ENCODE results near the gene RNF11. TPM values are rescaled to one million over a fixed set of nuclear protein-coding genes. Genes with fewer than 3 reads are reported as not detected.

RNF11 gene
- total RNA-seq, 1 donor from 2014 or later, result 100 TPM

GRCh38 chr1:51210676-51211075 is 25.4 kb upstream of the RNF11 start:
- no peaks in the 10 kb centered on the region for H3K4me1 Mint-ChIP-seq (ENCODE audit: unreplicated experiment)
- DNase-seq (ENCODE audit: extremely low spot score, unreplicated experiment), result no peak
- no peaks in the 10 kb centered on the region for H3K27me3 Mint-ChIP-seq (ENCODE audit: unreplicated experiment)
- no peak overlapping the region for H3K27ac Mint-ChIP-seq (ENCODE audit: unreplicated experiment)
- H3K36me3 Mint-ChIP-seq (ENCODE audit: unreplicated experiment), result no peaks in the 10 kb centered on the region
- no peak overlapping the region for H3K4me3 Mint-ChIP-seq (ENCODE audit: unreplicated experiment)
- no peaks in the 10 kb centered on the region for H3K9me3 Mint-ChIP-seq (ENCODE audit: unreplicated experiment)
- TF ChIP-seq CTCF (IDR thresholded peaks at IDR 0.05), result no peak

- no peaks in the 10 kb centered on the region for H3K27me3 Mint-ChIP-seq (ENCODE audit: unreplicated experiment)
- no peaks in the 10 kb centered on the region for H3K9me3 Mint-ChIP-seq (ENCODE audit: unreplicated experiment)
- H3K4me1 Mint-ChIP-seq (ENCODE audit: unreplicated experiment), result no peaks in the 10 kb centered on the region
- H3K27ac Mint-ChIP-seq (ENCODE audit: unreplicated experiment), result no peak overlapping the region
- no peak for TF ChIP-seq CTCF (IDR thresholded peaks at IDR 0.05)
- DNase-seq (ENCODE audit: extremely low spot score, unreplicated experiment), result no peak
- H3K4me3 Mint-ChIP-seq (ENCODE audit: unreplicated experiment), result no peak overlapping the region
- no peaks in the 10 kb centered on the region for H3K36me3 Mint-ChIP-seq (ENCODE audit: unreplicated experiment)
These were observed 21.4 kb upstream of the RNF11 start for GRCh38 chr1:51214615-51215131.

- DNase-seq (ENCODE audit: extremely low spot score, unreplicated experiment), result no peak
- Mint-ChIP-seq H3K4me1 (ENCODE audit: unreplicated experiment) (peaks cover under 1% of the 10 kb centered on the region), H3K4me3 (ENCODE audit: unreplicated experiment) (no peak overlapping the region), H3K27me3 (ENCODE audit: unreplicated experiment) (no peaks in the 10 kb centered on the region), H3K36me3 (ENCODE audit: unreplicated experiment) (no peaks in the 10 kb centered on the region), H3K27ac (ENCODE audit: unreplicated experiment) (no peak overlapping the region), H3K9me3 (ENCODE audit: unreplicated experiment) (no peaks in the 10 kb centered on the region)
- no peak for TF ChIP-seq CTCF (IDR thresholded peaks at IDR 0.05)
These were observed 20.9 kb upstream of the RNF11 start for GRCh38 chr1:51215169-51215568.

- H3K4me3 Mint-ChIP-seq (ENCODE audit: unreplicated experiment), result no peak overlapping the region
- peaks cover 4% of the 10 kb centered on the region for H3K4me1 Mint-ChIP-seq (ENCODE audit: unreplicated experiment)
- no peaks in the 10 kb centered on the region for H3K27me3 Mint-ChIP-seq (ENCODE audit: unreplicated experiment)
- DNase-seq (ENCODE audit: extremely low spot score, unreplicated experiment), result no peak
- no peaks in the 10 kb centered on the region for H3K9me3 Mint-ChIP-seq (ENCODE audit: unreplicated experiment)
- H3K27ac Mint-ChIP-seq (ENCODE audit: unreplicated experiment), result no peak overlapping the region
- no peak for TF ChIP-seq CTCF (IDR thresholded peaks at IDR 0.05)
- H3K36me3 Mint-ChIP-seq (ENCODE audit: unreplicated experiment), result no peaks in the 10 kb centered on the region
These were observed 19.4 kb upstream of the RNF11 start for GRCh38 chr1:51216631-51217030.

- Mint-ChIP-seq H3K36me3 (ENCODE audit: unreplicated experiment) (no peaks in the 10 kb centered on the region), H3K4me1 (ENCODE audit: unreplicated experiment) (peaks cover 4% of the 10 kb centered on the region), H3K27ac (ENCODE audit: unreplicated experiment) (no peak overlapping the region), H3K9me3 (ENCODE audit: unreplicated experiment) (no peaks in the 10 kb centered on the region), H3K27me3 (ENCODE audit: unreplicated experiment) (no peaks in the 10 kb centered on the region), H3K4me3 (ENCODE audit: unreplicated experiment) (no peak overlapping the region)
- TF ChIP-seq CTCF (IDR thresholded peaks at IDR 0.05), result no peak
- DNase-seq (ENCODE audit: extremely low spot score, unreplicated experiment), result no peak
These were observed 19.0 kb upstream of the RNF11 start for GRCh38 chr1:51217101-51217500.
